ENCODE measurements around the gene CDK6. TPM values are rescaled to one million over a fixed set of nuclear protein-coding genes. Genes with fewer than 3 reads are reported as not detected.
A peak's percentile ranks its signal among the peaks of the same experiment; 100 is the strongest.

Gene CDK6
- total RNA-seq, 3 donors from 2014 or later (not counting 1 experiment from before 2014, with no cell fraction given) = 41.1 to 46.3 (median 45.1) TPM

DNA sequence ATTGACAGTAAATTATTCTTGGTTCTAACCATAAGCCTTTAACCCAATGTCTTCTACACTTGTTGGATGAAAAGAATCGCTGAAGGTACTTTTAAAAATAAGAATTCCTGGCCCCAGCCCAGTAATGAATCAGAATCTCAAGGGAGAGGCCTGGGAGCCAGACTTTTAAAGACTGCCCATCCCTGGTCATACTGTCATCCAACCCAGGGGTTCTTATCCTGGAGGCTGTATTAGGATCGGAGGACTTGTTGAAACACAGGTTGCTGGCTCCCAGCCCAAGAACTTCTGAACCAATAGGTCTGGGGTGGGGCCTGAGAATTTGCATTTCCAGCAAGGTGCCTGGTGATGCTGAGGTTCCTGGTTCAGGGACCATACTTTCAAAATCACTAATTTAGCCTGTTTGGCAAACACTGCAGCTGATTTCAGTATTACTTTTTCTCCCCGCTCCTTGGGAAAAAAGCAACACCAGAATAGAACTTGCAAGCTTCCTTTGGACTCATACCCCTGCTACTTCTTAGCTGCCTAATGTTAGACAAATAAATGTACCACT, 166.7 kb downstream of the CDK6 start:
- Histone ChIP-seq H3K36me3 (ENCODE audit: control insufficient read depth, insufficient read depth, low read length) (peaks cover 9% of the 10 kb centered on the region), H3K27ac (ENCODE audit: low read length) (no peak overlapping the region), H3K4me3 (ENCODE audit: low read length) (no peak overlapping the region), H3K4me1 (ENCODE audit: control insufficient read depth, insufficient read depth, low read length) (peaks cover 9% of the 10 kb centered on the region), H3K27me3 (ENCODE audit: control insufficient read depth, insufficient read depth, low read length) (no peaks in the 10 kb centered on the region), H3K9me3 (ENCODE audit: control insufficient read depth, insufficient read depth, low read length) (no peaks in the 10 kb centered on the region)
- ATAC-seq (no peak), DNase-seq (no peak)
- intact Hi-C loops (cut with micrococcal nuclease) = no loop called here
- Mint-ChIP-seq H3K36me3 (peaks cover 15% of the 10 kb centered on the region), H3K27me3 (ENCODE audit: low read depth in 2 of 2) (no peaks in the 10 kb centered on the region), H3K4me3 (no peak overlapping the region), H3K4me1 (peaks cover 17 to 24% of the 10 kb centered on the region in 2 donors), H3K9me3 (no peaks in the 10 kb centered on the region), H3K27ac (peak overlapping the region in 1 of 2 donors; percentile 15)
- WGBS (ENCODE audit: insufficient coverage) = 93% methylated on average over 3 of the region's 3 CpGs
- TF ChIP-seq, protein P1, sequence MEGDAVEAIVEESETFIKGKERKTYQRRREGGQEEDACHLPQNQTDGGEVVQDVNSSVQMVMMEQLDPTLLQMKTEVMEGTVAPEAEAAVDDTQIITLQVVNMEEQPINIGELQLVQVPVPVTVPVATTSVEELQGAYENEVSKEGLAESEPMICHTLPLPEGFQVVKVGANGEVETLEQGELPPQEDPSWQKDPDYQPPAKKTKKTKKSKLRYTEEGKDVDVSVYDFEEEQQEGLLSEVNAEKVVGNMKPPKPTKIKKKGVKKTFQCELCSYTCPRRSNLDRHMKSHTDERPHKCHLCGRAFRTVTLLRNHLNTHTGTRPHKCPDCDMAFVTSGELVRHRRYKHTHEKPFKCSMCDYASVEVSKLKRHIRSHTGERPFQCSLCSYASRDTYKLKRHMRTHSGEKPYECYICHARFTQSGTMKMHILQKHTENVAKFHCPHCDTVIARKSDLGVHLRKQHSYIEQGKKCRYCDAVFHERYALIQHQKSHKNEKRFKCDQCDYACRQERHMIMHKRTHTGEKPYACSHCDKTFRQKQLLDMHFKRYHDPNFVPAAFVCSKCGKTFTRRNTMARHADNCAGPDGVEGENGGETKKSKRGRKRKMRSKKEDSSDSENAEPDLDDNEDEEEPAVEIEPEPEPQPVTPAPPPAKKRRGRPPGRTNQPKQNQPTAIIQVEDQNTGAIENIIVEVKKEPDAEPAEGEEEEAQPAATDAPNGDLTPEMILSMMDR (IDR thresholded peaks at IDR 0.05) = no peak

DNA sequence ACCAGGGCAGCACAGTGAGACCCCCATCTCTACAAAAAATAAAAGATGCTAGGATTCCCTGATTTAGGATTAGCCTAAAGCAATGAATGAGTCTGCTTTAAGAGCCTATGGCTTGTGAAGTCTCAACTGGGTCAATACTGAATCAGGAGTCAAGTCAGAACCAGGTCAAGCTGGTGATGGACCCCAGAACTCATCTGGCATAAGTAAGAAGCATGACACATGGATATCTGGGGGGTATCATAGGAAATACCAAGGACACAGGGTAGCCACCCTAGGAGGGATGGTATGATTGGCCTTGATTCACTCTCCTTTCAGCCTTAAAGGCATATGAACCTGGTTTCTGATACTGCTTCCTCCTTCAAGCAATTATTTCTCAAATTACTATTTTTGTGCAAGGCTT, 167.8 kb downstream of the CDK6 start:
- Mint-ChIP-seq H3K36me3 (peaks cover 15% of the 10 kb centered on the region), H3K27ac (no peak overlapping the region), H3K4me1 (peaks cover 27 to 34% of the 10 kb centered on the region in 2 donors), H3K27me3 (ENCODE audit: low read depth in 2 of 2) (no peaks in the 10 kb centered on the region), H3K4me3 (no peak overlapping the region), H3K9me3 (no peaks in the 10 kb centered on the region)
- Histone ChIP-seq H3K36me3 (ENCODE audit: control insufficient read depth, insufficient read depth, low read length) (peaks cover 9% of the 10 kb centered on the region), H3K9me3 (ENCODE audit: control insufficient read depth, insufficient read depth, low read length) (no peaks in the 10 kb centered on the region), H3K4me3 (ENCODE audit: low read length) (no peak overlapping the region), H3K27ac (ENCODE audit: low read length) (no peak overlapping the region), H3K4me1 (ENCODE audit: control insufficient read depth, insufficient read depth, low read length) (peaks cover 19% of the 10 kb centered on the region), H3K27me3 (ENCODE audit: control insufficient read depth, insufficient read depth, low read length) (no peaks in the 10 kb centered on the region)
- TF ChIP-seq, protein P1 (IDR thresholded peaks at IDR 0.05) = no peak
- DNase-seq (no peak), ATAC-seq (no peak)
- intact Hi-C loops (cut with micrococcal nuclease) = no loop called here

DNA sequence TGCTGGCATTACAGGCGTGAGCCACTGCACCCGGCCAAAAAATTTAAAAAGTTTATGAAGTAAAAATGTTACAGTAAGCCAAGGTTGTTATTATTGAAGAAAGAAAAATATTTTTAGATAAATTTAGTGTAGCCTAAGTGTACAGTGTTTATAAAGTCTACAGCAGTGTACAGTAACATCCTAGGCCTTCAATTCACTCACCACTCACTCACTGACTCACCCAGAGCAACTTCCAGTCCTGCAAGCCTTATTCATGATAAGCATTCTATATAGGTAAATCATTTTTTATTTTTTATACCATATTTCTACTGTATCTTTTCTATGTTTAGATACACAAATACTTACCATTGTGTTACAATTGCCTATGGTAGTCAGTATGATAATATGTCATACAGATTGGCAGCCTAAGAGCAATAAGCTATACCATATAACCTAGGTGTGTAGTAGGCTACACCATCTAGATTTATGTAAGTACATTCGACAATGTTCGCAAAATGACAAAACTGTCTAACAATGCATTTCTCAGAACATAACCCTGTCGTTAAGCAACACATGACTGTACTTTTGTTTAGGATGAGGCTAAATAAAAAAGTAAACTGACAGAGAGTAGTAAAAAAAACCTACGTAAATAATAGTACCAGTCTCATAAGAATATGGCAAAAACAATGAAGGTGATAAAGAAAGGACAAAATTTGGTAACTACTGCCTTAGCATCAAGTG, 168.4 kb downstream of the CDK6 start:
- Histone ChIP-seq H3K9me3 (ENCODE audit: control insufficient read depth, insufficient read depth, low read length) (no peaks in the 10 kb centered on the region), H3K36me3 (ENCODE audit: control insufficient read depth, insufficient read depth, low read length) (peaks cover 9% of the 10 kb centered on the region), H3K27ac (ENCODE audit: low read length) (no peak overlapping the region), H3K4me1 (ENCODE audit: control insufficient read depth, insufficient read depth, low read length) (peaks cover 25% of the 10 kb centered on the region), H3K27me3 (ENCODE audit: control insufficient read depth, insufficient read depth, low read length) (no peaks in the 10 kb centered on the region), H3K4me3 (ENCODE audit: low read length) (no peak overlapping the region)
- H3K27ac Mint-ChIP-seq = peak overlapping the region in 1 of 2 donors; percentile 6
- no peaks in the 10 kb centered on the region for H3K9me3 Mint-ChIP-seq
- H3K4me1 Mint-ChIP-seq = peaks cover 27 to 34% of the 10 kb centered on the region in 2 donors
- H3K27me3 Mint-ChIP-seq (ENCODE audit: low read depth in 2 of 2) = no peaks in the 10 kb centered on the region
- TF ChIP-seq, protein P1 (IDR thresholded peaks at IDR 0.05) = no peak
- WGBS (ENCODE audit: insufficient coverage) = 100% methylated on average over 2 of the region's 6 CpGs
- ATAC-seq = no peak
- intact Hi-C loops (cut with micrococcal nuclease) = no loop called here
- no peak overlapping the region for H3K4me3 Mint-ChIP-seq
- no peak for DNase-seq
- peaks cover 15% of the 10 kb centered on the region for H3K36me3 Mint-ChIP-seq
